Ovary (tissue), 3 donors: ENCODE measurements around the gene TIMP1.

ENCODE experiments used
- EP300 ChIP-seq: sonication (generic); formaldehyde crosslinking; IDR thresholded peaks from one replicate; pipeline ENCODE4 v1.6.1; 2017; ENCODE audit warnings: antibody characterized with exemption
- POLR2A ChIP-seq: fragments of 450-650 bp; IDR thresholded peaks from one replicate; pipeline ENCODE4 v1.6.1; 2017; ENCODE audit warnings: antibody characterized with exemption, mild to moderate bottlenecking, moderate library complexity
- TF ChIP-seq, protein P1 (sequence below), 3 donors: fragments of 450-650 bp in 2 of 3; fragments of 200-600 bp in 1 of 3; IDR thresholded peaks; one replicate each; pipeline versions ENCODE4 v1.5.1 to v1.8.0; 2016 to 2022; ENCODE audit warnings: antibody characterized with exemption in 3 of 3, mild to moderate bottlenecking in 1 of 3
- donor health status: DM: no; HTN: no; CAD: no.

DNA sequence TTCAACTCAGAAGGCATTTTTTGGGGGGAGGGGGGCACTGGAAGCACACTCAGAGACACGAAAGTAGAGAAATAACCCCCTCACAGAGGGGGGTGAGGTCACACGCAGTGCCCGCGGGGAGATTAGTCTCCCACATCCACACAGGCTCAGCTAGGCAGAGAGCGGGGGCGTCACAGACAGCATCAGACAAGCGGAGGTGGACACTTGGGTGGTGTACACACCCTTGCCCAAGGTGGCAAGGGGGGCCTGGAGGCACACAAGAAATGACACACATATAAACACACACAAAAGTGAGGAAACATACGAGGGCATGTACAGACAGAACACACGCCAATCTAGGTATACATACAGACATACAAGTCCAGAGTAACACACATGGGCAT lies 38.1 kb downstream of the TIMP1 start:
- TF ChIP-seq, protein P1, sequence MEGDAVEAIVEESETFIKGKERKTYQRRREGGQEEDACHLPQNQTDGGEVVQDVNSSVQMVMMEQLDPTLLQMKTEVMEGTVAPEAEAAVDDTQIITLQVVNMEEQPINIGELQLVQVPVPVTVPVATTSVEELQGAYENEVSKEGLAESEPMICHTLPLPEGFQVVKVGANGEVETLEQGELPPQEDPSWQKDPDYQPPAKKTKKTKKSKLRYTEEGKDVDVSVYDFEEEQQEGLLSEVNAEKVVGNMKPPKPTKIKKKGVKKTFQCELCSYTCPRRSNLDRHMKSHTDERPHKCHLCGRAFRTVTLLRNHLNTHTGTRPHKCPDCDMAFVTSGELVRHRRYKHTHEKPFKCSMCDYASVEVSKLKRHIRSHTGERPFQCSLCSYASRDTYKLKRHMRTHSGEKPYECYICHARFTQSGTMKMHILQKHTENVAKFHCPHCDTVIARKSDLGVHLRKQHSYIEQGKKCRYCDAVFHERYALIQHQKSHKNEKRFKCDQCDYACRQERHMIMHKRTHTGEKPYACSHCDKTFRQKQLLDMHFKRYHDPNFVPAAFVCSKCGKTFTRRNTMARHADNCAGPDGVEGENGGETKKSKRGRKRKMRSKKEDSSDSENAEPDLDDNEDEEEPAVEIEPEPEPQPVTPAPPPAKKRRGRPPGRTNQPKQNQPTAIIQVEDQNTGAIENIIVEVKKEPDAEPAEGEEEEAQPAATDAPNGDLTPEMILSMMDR (IDR thresholded peaks at IDR 0.05): no peak
- TF ChIP-seq POLR2A: no peak
- no peak for TF ChIP-seq EP300
